Fibroblast of skin of right biceps (primary cell): ENCODE data around the gene TEX29.

Source experiments
- DNase-seq: peaks from one replicate; pipeline ENCODE4 v3.0.0-alpha.2; 2013

TEX29 gene

DNA sequence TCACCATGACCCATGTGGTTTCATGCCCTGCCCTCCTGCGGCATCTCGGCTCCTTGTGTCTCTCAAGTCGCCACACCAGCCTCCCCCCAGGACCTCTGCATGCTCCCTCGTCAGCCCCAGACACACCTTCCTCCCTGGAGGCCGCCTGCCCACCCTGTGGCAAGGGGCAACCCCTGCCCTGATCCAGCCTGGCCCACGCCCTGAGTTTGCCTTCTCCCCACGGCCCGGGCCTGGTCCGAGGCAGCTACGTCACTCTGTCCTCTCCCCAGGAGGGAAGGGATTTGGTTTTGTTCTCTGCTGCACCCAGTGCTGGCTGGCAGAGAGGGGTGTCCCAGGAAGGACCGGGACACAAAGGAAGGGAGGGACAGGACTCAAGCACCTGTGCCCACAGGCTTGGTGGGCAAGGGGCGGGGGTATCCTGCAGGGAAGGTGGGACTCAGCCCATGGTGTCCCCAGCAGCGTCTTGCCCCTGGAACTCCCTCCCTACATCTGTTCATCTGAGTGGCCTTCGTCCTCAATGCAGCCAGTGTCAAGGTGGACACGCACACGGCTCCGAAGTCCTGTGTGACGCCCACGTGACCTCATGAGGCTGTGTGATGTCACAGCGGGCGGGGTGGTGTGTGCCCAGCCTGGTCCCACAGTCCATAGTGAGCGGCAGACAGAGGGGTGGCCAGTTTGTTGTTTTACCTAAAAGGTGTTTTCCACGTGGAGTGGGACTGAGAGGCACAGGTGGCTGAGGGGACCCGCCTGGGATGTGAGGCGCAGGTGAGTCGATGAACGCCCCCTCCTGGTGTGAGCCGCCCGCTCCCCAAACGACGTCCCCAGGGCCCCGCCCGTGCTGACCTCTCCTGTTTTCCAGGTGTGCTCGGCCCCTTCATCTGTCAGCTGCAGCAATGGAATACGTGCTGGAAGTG, at the start of gene TEX29:
TSS of gene TEX29 (plus strand) at position 645 of the 914 bp plus-strand sequence. CDS start at position 894, 249 bp downstream.
- no peak for DNase-seq

DNA sequence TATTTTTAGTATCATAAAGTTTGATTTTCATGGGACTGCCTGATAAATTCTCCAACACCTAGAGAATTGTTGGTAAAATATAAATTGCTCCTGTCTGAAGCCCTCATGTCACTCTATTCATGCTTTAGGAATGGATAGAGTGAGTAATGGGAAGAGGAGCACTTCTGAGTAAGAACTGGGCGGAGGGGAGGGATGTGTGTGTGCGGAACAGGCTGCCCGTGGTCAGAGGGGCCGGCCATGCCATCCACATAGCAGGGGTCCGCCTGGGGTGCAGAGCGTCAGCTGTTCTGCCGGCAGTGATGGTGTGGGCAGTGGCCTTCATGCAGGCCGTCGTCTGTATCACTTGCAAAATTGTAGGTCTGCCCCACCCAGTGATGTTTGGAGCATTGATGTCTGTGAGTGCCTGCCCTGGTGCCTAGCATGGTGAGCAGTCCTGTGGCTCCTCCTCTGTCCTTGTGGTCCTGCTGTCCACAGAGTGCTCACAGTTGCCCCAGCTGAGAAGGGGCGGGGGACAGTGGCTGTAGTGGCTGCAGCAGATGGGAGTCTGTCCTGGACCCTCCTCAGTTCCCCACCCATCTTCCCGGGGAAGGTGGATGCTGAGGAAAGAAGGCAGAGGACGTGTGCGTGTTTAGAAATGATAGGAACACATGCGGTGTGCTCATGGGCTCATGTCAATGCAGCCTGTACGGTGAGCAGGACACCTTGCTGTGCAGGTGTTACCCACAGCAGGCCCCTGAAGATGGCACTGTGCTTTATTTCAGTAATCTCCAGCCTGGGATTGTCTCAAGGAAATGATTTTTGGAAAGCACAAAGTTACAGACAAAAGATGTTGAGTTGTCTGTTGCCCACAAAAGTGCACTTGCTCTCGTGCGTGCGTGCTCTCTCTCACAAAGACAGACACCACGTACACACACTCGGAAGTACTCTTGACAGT, 49.4 kb upstream of the TEX29 start:
- DNase-seq: peak; percentile 36

- DNase-seq: no peak
Observed at GRCh38 chr13:111272117-111272516, 48.3 kb upstream of the TEX29 start.

- DNase-seq: no peak
Observed at GRCh38 chr13:111275382-111275781, 45.1 kb upstream of the TEX29 start.

DNA sequence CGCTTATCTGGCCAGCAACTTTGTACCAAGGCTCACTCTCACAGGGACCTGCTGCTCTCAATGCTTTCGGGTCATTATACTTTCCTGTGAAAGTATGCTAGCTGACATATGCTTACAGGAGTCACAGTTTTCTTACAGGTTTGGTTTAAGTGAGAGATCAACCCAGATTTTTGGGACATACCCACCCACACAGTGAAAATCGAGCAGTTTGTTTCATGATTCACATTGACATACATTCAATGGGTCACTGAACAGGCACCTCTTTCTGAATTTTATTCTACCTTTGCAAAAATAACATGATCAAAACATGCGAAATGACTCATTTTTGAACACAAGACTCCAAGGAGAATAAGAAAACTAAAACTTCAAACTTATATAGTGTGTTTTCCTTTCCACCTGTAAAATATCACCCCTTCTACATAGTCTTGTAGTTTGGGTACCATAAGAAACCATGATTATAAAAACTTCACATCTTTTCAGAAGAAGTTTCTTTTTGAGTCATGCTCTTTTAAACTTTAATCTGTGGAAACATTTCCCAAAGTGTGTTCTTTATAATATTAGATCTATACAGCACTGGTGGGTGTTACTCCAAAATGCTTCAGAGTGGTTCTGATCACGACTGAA, 44.3 kb upstream of the TEX29 start:
- DNase-seq: no peak

- no peak for DNase-seq
Observed at GRCh38 chr13:111278258-111278657, 42.2 kb upstream of the TEX29 start.

DNA sequence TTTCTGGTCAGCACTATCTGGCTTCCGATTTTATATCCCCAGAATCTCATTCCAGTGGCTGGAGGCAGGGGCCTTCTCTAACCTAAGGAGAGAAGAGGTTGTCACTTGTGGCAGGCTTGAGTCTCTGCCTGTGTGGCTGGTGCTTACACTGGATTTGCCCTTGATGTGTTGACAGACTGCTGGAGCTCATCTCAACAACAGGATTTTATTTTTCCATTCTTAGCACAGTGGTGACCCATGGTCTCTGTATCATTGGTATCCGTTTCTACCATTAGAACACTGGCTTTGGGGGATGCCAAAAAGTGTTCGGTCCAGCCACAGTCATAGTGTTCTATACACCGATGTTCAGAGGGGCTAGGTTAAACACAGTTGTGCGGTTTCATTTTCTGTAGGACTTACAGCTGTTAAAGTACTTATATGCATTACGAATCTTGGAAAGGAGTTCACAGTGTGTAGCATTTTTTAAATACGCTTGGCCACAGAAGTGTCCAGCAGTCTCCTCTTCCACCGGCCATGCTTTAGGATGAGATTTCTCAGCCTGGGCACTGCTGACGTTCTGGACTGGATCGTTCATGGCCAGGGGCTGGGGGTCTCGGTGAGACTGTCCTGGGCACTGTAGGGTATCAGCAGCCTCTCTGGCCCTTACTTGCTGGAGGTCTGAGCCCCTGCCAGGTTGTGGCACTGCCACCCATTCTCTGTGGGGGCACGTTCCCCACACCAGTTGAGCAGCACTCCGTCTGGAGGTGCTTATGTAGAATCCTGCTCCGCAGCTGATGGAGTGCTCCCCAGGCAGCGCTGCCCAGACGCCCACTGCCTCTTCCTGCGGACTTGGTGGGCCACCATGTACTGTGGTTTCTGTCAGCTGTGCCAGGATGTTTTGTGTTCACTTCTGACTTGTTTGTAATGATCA, 41.4 kb upstream of the TEX29 start:
- no peak for DNase-seq

- DNase-seq: no peak
Observed at GRCh38 chr13:111280226-111280625, 40.2 kb upstream of the TEX29 start.

GRCh38 chr13:111280681-111281585, 39.5 kb upstream of the TEX29 start:
- peak; percentile 42 for DNase-seq

- DNase-seq: peak; percentile 53
Observed at GRCh38 chr13:111281751-111282311, 38.6 kb upstream of the TEX29 start.

DNA sequence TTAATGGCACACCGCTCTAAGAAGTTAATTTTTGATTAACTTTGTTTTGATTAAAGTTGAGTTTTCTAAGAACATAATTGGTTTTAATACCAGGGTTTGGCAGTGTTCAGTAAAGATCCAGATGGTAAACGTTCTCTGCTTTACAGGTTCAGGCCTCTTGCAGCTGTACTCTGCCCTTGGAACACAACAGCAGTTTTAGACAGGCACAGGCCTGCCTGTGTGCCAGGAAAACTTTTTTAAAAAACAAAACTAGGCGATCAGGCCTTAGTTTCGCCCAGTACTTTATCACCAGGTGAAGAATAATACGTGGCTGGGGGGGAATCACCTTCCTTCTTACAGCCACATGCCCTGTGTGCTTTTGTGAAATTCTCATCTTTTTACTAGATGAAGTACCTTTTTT, 38.0 kb upstream of the TEX29 start:
- DNase-seq: no peak

GRCh38 chr13:111282997-111283396, 37.4 kb upstream of the TEX29 start:
- no peak for DNase-seq

DNA sequence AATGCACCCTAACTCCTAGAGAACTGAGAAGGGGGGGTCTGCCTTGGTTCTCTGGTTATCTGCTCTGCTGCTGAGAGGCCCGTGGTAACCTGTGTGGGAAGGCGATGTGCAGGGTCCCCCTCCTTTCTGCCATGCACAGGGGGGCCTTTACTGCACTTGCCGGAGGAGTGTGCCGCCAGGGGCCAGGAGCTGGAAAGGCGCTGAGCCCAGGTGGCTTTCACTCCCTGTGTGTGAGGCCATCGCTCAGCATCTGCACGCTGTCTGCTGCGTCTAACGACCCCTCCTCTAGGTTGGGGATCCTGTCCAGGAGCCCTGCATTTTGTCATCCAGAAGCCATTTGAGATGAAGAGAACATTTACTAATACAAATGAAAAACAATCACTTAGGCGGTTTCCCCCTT, 37.0 kb upstream of the TEX29 start:
- DNase-seq: no peak

DNA sequence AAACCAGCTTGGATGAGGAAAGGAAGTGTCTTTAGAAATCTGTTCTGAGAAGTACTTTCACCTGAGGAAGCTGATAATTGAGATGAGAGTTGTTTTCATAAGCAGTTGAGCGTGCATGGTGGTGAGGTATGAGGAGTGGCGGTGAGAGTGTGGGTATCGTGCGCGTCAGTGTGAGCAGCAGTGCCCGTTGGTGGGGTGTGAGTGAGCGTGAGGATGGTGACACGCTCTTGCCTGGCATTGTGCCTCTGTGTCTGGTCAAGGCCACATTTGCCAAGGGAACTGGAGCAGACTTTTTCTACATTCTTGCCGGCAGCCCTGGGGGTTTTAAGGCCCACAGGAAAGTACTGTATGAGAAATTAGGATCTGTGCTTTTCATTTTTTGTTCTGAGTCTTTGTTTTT, 36.5 kb upstream of the TEX29 start:
- DNase-seq: no peak

DNA sequence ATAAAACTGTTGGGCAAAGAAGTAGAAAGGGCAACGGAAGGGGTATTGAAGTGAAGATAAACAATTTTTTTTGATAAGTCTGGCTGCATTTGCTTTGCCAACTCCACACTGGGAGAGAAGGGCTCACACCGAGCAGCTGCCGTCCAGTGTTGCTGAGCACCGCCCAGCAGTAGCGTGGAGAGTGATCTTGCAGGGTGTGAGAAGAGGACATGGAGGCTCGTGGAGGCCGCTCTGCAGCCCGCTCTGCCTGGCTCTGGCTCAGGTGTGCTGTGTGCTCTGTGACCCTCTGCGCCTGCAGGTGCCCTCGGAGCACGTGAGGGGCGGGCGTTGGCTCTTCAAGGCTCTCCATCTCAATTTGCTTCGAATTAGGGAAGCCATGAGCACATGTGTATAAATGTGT, 35.9 kb upstream of the TEX29 start:
- DNase-seq: no peak

DNA sequence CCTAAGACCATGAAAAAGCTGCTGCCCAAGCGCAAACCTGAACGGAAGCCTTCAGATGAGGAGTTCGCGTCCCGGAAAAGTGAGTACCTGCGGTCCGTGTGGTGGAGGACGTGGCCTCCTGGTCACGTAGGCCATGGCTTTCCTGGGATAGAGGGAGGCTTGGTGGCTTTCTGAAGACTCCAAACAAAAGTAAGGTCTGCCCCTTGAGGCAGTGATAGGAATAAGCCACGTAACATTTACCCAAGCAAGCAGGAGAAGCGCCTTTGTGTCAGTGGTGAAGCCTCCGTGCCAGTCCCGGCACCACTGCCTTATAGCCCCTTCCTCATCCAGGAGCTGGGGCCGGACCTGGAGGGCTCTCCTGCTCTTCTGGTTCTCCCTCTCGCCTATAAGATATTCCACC, 34.3 kb upstream of the TEX29 start:
- DNase-seq: no peak

GRCh38 chr13:111286749-111287148, 33.7 kb upstream of the TEX29 start:
- DNase-seq: no peak

DNA sequence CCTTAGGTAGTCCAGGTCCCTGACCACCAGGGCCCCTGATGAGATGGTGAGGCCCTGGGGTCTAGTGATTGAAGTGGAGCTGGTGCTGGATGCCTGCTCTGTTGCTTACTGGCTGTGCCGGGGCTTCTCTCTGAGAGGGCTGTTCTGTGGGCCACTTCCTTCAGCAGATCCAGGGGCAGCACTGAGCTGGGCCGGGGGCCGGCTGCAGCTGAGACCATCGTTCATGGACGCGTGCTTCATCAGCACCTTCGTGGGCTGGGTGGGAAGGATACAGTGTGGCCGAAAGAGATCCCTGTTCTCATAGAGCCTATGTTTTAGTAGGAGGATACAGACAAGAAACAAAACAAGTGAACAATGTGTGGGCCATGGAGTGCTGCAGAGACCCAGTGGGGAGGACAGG, 33.2 kb upstream of the TEX29 start:
- DNase-seq: no peak

DNA sequence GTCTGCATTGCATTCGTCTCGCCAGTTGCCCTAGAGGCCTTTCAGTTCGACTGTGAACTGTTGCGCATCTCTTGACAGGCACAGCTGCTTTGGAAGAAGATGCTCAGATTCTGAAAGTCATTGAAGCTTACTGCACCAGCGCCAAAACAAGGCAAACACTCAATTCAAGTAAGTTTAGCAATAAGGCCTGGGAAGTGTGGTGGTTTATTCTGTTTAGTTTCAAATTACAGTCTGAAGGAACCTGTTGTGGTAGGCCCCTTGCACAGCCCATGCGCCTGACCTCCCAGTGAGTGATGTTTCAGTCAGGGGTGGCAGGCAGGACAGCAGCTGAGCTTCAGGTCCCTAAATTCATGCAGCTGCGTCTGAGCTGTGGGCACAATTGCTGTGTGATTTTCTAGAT, 32.2 kb upstream of the TEX29 start:
- no peak for DNase-seq

DNA sequence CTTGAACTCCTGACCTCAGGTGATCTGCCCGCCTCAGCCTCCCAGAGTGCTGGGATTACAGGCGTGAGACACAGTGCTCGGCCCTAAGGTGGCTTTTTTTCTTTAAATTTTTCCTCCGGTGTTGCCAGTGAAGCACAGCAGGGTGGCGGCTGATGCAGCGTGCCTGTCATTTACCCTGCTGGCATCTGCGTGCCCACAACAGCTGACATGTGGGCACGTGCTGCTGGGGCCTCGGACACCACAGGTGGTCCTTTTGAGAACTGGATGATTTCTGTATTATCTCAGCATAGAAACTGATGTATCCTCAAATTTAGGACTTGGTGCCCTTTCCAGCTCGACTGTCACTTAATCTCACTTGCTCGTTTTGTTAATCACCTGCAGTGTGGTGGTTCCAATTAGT, 31.2 kb upstream of the TEX29 start:
- DNase-seq: no peak

GRCh38 chr13:111291908-111292307, 28.5 kb upstream of the TEX29 start:
- DNase-seq: no peak
